Astrocyte of the cerebellum (primary cell): ENCODE data around the gene PCDH20.

ENCODE experiments used
- DNase-seq: peaks from one replicate; pipeline ENCODE4 v3.0.0-alpha.2; 2011; ENCODE audit warnings: low read depth
- H3K4me3 ChIP-seq: 2 replicates; pipeline ENCODE4 v1.5.1; 2011; ENCODE audit warnings: mild to moderate bottlenecking, low read depth, low read length, moderate library complexity
- CTCF ChIP-seq: IDR thresholded peaks from 2 replicates; pipeline ENCODE4 v1.5.1; 2012; ENCODE audit warnings: low read length, low read depth, moderate library complexity, mild to moderate bottlenecking; ENCODE audit errors: missing control alignments
- in situ Hi-C: cut with HindIII; loops from 2 replicates; pipeline ENCODE4 v1.10.0; 2017; ENCODE audit warnings: low sequenced_read_pairs

PCDH20 gene

GRCh38 chr13:61362522-61362921 is 53.1 kb downstream of the PCDH20 start:
- TF ChIP-seq CTCF: no peak
- no peak overlapping the region for H3K4me3 ChIP-seq
- in situ Hi-C loops: no loop called here
- no peak for DNase-seq
